ENCODE data around the gene TIGIT.

Gene TIGIT

GRCh38 chr3:114313426-114313825 lies 19.6 kb downstream of the TIGIT start:
- no peak for DNase-seq

- no peak for DNase-seq
Measured at GRCh38 chr3:114314282-114314681, 20.5 kb downstream of the TIGIT start.

- no peak for DNase-seq
Measured at GRCh38 chr3:114318295-114318694, 24.5 kb downstream of the TIGIT start.

- DNase-seq: no peak
Measured at GRCh38 chr3:114319453-114319852, 25.6 kb downstream of the TIGIT start.

- DNase-seq: no peak
Measured at GRCh38 chr3:114320246-114320645, 26.4 kb downstream of the TIGIT start.

GRCh38 chr3:114323546-114324254 lies 29.9 kb downstream of the TIGIT start:
- no peak for DNase-seq

GRCh38 chr3:114327665-114328064 lies 33.8 kb downstream of the TIGIT start:
- DNase-seq: no peak

GRCh38 chr3:114328345-114328744 lies 34.5 kb downstream of the TIGIT start:
- no peak for DNase-seq

GRCh38 chr3:114329823-114330222 lies 36.0 kb downstream of the TIGIT start:
- DNase-seq: no peak

- DNase-seq: no peak
Measured at GRCh38 chr3:114331007-114331406, 37.2 kb downstream of the TIGIT start.

- no peak for DNase-seq
Measured at GRCh38 chr3:114331710-114332109, 37.9 kb downstream of the TIGIT start.

- DNase-seq: no peak
Measured at GRCh38 chr3:114332342-114333179, 38.7 kb downstream of the TIGIT start.

- no peak for DNase-seq
Measured at GRCh38 chr3:114333180-114333922, 39.5 kb downstream of the TIGIT start.

GRCh38 chr3:114333923-114334240 lies 40.1 kb downstream of the TIGIT start:
- no peak for DNase-seq

GRCh38 chr3:114336122-114336697 lies 42.4 kb downstream of the TIGIT start:
- DNase-seq: peak in 1 of 2 experiments; percentile 27

GRCh38 chr3:114336857-114337256 lies 43.0 kb downstream of the TIGIT start:
- no peak for DNase-seq

GRCh38 chr3:114338651-114339357 lies 45.0 kb downstream of the TIGIT start:
- no peak for DNase-seq

- no peak for DNase-seq
Measured at GRCh38 chr3:114344492-114344891, 50.7 kb downstream of the TIGIT start.

- no peak for DNase-seq
Measured at GRCh38 chr3:114350271-114350670, 56.4 kb downstream of the TIGIT start.

- no peak for DNase-seq
Measured at GRCh38 chr3:114350690-114351089, 56.9 kb downstream of the TIGIT start.

- no peak for DNase-seq
Measured at GRCh38 chr3:114351123-114351821, 57.4 kb downstream of the TIGIT start.

- DNase-seq: no peak
Measured at GRCh38 chr3:114351822-114352145, 58.0 kb downstream of the TIGIT start.

Data from Kasumi-1 (cell line).